CD8-positive, alpha-beta memory T cell (primary cell): Measurements from ENCODE around the gene SERGEF. TPM values are rescaled to one million over a fixed set of nuclear protein-coding genes. Genes with fewer than 3 reads are reported as not detected.

Experiments
- CTCF ChIA-PET: fragments of 350-600 bp; sonication (Branson Sonifier 250); formaldehyde crosslinking; loops from one replicate; lab custom pipeline; 2021; ENCODE audit warnings: antibody characterized with exemption; lab: Charles Lee
- POLR2A ChIA-PET: fragments of 350-600 bp; sonication (Branson Sonifier 250); formaldehyde crosslinking; loops from one replicate; lab custom pipeline; 2021; ENCODE audit warnings: antibody characterized with exemption; lab: Charles Lee
- DNase-seq, 5 donors: peaks; one replicate each; pipeline versions ENCODE4 v3.0.0 to v3.0.0-alpha.2; 2020 to 2022; ENCODE audit warnings: mixed read lengths in 1 of 5
- H3K27ac ChIP-seq: one replicate; pipeline ENCODE4 v1.7.0; 2013; ENCODE audit warnings: low read depth, mild to moderate bottlenecking, low read length, moderate library complexity
- H3K27me3 ChIP-seq: 2 replicates; pipeline ENCODE4 v1.7.0; 2013; ENCODE audit warnings: low read length, mild to moderate bottlenecking; ENCODE audit not compliant: insufficient read depth, poor library complexity, severe bottlenecking
- H3K36me3 ChIP-seq: 2 replicates; pipeline ENCODE4 v1.7.0; 2013; ENCODE audit warnings: mild to moderate bottlenecking, low read length, moderate library complexity; ENCODE audit not compliant: insufficient read depth
- H3K4me1 ChIP-seq: 2 replicates; pipeline ENCODE4 v1.7.0; 2013; ENCODE audit warnings: mild to moderate bottlenecking, low read length, moderate library complexity; ENCODE audit not compliant: insufficient read depth
- H3K4me3 ChIP-seq: 2 replicates; pipeline ENCODE4 v1.7.0; 2013; ENCODE audit warnings: mild to moderate bottlenecking, low read length
- H3K9me3 ChIP-seq: 2 replicates; pipeline ENCODE4 v1.7.0; 2013; ENCODE audit warnings: mild to moderate bottlenecking, low read length
- H3K27ac Mint-ChIP-seq, 8 donors: one replicate each; pipeline ENCODE4 v1.8.0; 2020 to 2021; ENCODE audit warnings: mixed read lengths in 8 of 8, mild to moderate bottlenecking in 6 of 8, inconsistent platforms in 3 of 8, moderate library complexity in 3 of 8
- H3K27me3 Mint-ChIP-seq, 2 donors: one replicate each; pipeline ENCODE4 v1.8.0; 2020 to 2021; ENCODE audit warnings: mixed read lengths in 2 of 2, mild to moderate bottlenecking in 1 of 2, moderate library complexity in 1 of 2
- H3K36me3 Mint-ChIP-seq, 3 donors: one replicate each; pipeline ENCODE4 v1.8.0; 2020 to 2021; ENCODE audit warnings: mixed read lengths in 3 of 3, inconsistent platforms in 1 of 3, mild to moderate bottlenecking in 1 of 3
- H3K4me1 Mint-ChIP-seq, 3 donors: one replicate each; pipeline ENCODE4 v1.8.0; 2020 to 2021; ENCODE audit warnings: mixed read lengths in 3 of 3, inconsistent platforms in 1 of 3, mild to moderate bottlenecking in 1 of 3
- H3K4me3 Mint-ChIP-seq, 7 donors: one replicate each; pipeline ENCODE4 v1.8.0; 2020 to 2021; ENCODE audit warnings: mixed read lengths in 7 of 7, mild to moderate bottlenecking in 6 of 7, moderate library complexity in 4 of 7, inconsistent platforms in 2 of 7
- H3K9me3 Mint-ChIP-seq, 5 donors: one replicate each; pipeline ENCODE4 v1.8.0; 2020 to 2022; ENCODE audit warnings: mixed read lengths in 5 of 5, mild to moderate bottlenecking in 3 of 5, moderate library complexity in 2 of 5, inconsistent platforms in 1 of 5
- polyA plus RNA-seq: library from polyadenylated mRNA; unstranded; fragments of 300-500 nt; fragmentation: Illumina TruSeq; gene quantifications from one replicate; pipeline ENCODE4 v1.2.3, GENCODE V29; 2021
- total RNA-seq, 2 experiments: library from RNA; stranded (reverse); gene quantifications; one replicate each; pipeline ENCODE4 v1.2.3, GENCODE V29; 2021

The SERGEF gene
- total and polyA plus RNA-seq, 3 experiments from 2014 or later: 30.0 to 69.3 (median 34.5) TPM

DNA sequence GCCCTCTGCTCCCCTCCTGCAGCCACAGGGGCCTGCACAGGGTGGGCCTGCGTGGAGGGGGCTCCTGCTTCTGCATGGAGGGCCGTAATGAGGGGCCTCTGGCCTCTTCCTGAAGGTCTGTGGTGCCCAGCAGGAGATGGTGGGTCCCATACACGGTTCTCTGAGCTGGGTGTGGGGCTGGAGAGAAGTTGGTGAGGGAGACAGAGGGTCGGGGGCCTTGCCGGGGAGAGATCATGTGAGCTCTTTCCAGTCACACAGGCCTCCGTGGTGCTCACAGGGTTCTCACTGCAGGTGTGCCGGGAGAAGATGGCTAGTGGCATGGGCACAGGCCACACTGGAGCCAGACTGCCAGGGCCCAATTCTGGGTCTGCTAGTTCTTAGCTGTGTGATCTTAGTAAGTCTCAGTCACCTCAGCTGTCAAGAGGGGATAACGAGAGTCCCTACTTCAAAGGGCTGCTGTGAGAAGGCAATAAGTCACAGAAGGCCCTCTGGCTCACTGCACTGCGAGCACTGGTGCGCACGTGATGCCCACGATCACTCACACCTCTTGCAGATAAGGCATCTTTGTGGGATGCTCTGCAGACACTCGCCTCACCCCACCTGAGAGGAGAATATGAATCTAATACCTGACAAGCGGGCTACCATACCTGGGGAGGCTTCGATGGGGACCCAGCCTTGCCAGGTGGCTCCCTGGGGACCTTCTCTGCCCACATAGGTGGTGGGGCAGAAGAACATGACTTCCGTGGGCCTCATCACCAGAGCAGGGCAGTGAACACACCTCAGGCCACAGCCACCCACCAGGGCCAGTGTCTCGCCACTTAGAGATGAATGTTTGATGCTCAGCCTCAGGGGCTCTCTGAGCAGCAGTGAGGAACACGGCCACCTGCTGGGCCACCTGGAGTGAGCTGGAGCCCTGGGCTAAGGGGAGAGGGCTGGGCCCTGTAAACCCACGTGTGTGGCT lies 263.8 kb downstream of the SERGEF start:
- Mint-ChIP-seq H3K27ac (no peak overlapping the region), H3K27me3 (peaks cover 18 to 33% of the 10 kb centered on the region in 2 donors), H3K4me1 (no peaks in the 10 kb centered on the region), H3K36me3 (no peaks in the 10 kb centered on the region), H3K9me3 (peaks cover 0 to 2% (median 0%) of the 10 kb centered on the region in 5 donors), H3K4me3 (no peak overlapping the region)
- POLR2A ChIA-PET: no interaction called here
- no peaks in the 10 kb centered on the region for H3K9me3 ChIP-seq
- H3K4me3 ChIP-seq: no peak overlapping the region
- H3K4me1 ChIP-seq: no peaks in the 10 kb centered on the region
- no peaks in the 10 kb centered on the region for H3K36me3 ChIP-seq
- CTCF ChIA-PET: interaction anchor here (0.7 kb wide), 1 partner anchor 16 kb away, joined by 3 read pairs; no protein-coding TSS in a partner anchor
- no peaks in the 10 kb centered on the region for H3K27me3 ChIP-seq
- H3K27ac ChIP-seq: no peak overlapping the region
- DNase-seq: peak in 1 of 5 donors; percentile 30

DNA sequence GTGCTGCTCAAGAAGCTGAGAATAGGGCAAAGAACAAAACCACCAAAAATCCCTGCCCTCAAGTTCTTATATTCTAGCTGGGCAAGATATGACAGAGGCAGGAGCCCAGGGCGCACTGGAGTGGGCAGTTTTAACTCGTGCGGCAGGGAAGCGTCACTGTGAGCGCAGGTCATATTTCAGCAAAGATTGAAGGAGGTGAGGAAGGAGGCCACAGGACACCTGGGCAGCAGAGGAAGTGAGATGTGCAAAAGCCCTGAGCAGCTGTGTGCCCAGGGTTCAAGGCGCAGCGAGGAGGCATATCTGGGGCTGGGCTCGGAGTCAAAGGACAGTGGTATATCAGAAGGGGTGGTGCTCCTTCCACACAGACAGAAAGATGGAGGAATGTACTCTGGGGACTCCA lies 264.8 kb downstream of the SERGEF start:
- Mint-ChIP-seq H3K4me1 (no peaks in the 10 kb centered on the region), H3K27ac (no peak overlapping the region), H3K4me3 (no peak overlapping the region), H3K27me3 (peaks cover 18 to 33% of the 10 kb centered on the region in 2 donors), H3K9me3 (peaks cover 0 to 2% (median 0%) of the 10 kb centered on the region in 5 donors), H3K36me3 (no peaks in the 10 kb centered on the region)
- Histone ChIP-seq H3K36me3 (no peaks in the 10 kb centered on the region), H3K4me3 (no peak overlapping the region), H3K27ac (no peak overlapping the region), H3K9me3 (no peaks in the 10 kb centered on the region), H3K27me3 (no peaks in the 10 kb centered on the region), H3K4me1 (no peaks in the 10 kb centered on the region)
- peak in 1 of 5 donors; percentile 8 for DNase-seq
- CTCF ChIA-PET: no interaction called here
- POLR2A ChIA-PET: no interaction called here

DNA sequence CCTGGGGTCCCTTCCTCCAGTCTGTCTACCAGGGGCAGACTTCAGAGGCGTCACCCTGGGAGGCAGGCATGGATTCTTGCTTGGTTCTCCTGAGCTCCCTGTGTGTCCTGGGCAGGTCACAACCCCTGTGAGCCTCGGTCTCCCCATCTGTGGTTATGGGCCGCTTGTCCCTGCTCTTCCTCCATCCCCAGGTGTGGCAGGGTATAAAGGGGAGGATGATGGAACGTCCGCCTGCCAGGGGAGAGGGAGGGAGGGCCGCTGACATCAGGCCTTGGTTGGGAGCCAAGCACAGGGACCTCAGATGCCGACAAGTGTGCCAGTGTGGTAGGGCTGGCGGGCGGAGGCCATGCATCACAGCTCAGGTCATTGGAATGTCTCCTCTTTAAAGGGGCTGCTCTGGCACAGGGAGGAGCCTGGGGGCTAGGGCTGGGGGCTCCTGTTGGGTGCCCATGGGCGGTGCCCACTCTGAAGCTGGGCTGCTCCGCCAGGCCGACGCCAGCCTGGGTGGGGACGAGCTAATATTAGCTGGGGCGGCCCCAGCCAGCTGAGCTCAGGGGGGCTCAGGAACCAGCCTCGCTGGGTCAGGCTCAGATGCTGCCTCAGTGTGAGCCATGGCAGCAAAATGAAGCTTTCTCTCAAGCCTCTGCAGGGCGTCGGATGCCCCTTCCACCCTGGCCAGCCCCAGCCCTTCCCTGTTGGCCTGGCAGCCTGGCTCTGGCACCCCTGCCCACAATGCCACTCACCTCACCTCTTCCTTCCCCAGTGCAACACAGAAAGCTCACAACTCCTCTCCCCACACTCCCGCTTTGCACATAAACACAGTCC lies 265.5 kb downstream of the SERGEF start:
- Histone ChIP-seq H3K27ac (no peak overlapping the region), H3K4me1 (no peaks in the 10 kb centered on the region), H3K4me3 (no peak overlapping the region), H3K9me3 (no peaks in the 10 kb centered on the region), H3K27me3 (no peaks in the 10 kb centered on the region), H3K36me3 (no peaks in the 10 kb centered on the region)
- DNase-seq: peak in 1 of 5 donors; percentile 23
- Mint-ChIP-seq H3K4me1 (no peaks in the 10 kb centered on the region), H3K27me3 (peaks cover 18 to 36% of the 10 kb centered on the region in 2 donors), H3K4me3 (no peak overlapping the region), H3K27ac (no peak overlapping the region), H3K36me3 (no peaks in the 10 kb centered on the region), H3K9me3 (peaks cover 0 to 2% (median 0%) of the 10 kb centered on the region in 5 donors)
- ChIA-PET CTCF (interaction anchor here (2.5 kb wide), 1 partner anchor 16 kb away, joined by 8 read pairs; no protein-coding TSS in a partner anchor), POLR2A (no interaction called here)

DNA sequence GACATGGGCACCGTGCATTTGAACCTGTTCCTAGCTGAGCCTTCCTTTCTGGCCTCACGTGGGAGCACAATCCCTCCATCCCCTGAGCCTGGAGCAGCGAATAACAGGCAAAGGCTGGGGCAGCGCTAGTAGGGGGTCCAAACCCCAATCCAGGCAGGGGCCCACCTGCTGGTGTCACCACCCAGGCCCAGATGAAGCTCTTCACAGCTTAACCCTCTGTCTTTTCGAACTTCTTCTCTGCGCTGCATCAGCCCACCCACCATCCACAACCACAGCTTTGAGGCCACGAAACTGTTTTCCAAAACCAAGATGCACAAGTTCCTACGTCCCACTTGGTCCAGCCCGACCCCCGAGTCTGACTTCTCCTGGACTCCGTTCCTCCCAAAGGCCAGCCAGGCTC lies 266.8 kb downstream of the SERGEF start:
- H3K36me3 Mint-ChIP-seq: no peaks in the 10 kb centered on the region

DNA sequence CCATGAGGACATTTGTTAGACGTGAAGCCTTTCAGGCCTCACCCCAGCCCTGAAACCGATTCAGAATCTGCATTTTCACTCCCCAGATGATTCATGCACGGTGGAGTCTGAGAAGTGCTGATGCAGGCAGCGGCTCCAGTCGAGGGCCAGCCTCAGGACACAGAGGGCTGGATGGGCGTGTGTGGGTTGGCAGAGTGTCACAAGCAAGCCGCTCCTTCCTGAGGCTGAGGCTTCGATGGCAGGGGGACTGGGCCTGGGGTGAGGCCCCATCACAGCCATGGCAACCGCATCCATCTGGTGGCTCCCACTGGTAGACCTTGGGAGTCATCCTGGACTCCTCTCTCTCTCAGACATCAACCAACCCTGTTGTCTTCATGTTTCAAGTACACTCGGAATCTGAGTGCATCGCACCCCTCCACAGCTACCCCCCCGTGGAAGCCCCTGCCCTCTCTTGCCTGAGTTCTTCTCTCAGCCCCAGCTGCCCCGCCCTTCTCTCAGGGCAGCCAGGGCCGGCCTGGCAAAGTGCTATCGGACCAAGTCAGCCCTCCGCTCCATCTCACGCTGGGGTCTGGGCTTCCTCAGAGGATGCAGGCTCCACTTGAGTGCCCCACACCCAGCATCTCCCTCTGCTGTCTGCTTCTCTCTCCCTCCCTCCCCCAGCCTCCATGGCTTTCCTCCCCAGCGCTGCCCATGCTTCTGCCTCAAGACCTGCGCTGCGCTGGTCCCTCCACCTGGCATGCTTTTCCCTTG lies 267.6 kb downstream of the SERGEF start:
- Histone ChIP-seq H3K36me3 (no peaks in the 10 kb centered on the region), H3K9me3 (no peaks in the 10 kb centered on the region), H3K27me3 (no peaks in the 10 kb centered on the region), H3K4me1 (no peaks in the 10 kb centered on the region), H3K27ac (no peak overlapping the region), H3K4me3 (no peak overlapping the region)
- ChIA-PET POLR2A (no interaction called here), CTCF (interaction anchor here (2.5 kb wide), 1 partner anchor 14 kb away, joined by 8 read pairs; no protein-coding TSS in a partner anchor)
- peaks cover 0 to 2% (median 0%) of the 10 kb centered on the region in 5 donors for H3K9me3 Mint-ChIP-seq
- peaks cover 14 to 31% of the 10 kb centered on the region in 2 donors for H3K27me3 Mint-ChIP-seq
- no peaks in the 10 kb centered on the region for H3K36me3 Mint-ChIP-seq
- H3K4me3 Mint-ChIP-seq: no peak overlapping the region
- H3K4me1 Mint-ChIP-seq: no peaks in the 10 kb centered on the region
- DNase-seq: peak in 1 of 5 donors; percentile 28
- H3K27ac Mint-ChIP-seq: no peak overlapping the region

More for the DNA sequence above, 266.8 kb downstream of the SERGEF start:
- Mint-ChIP-seq H3K9me3 (peaks cover 0 to 2% (median 0%) of the 10 kb centered on the region in 5 donors), H3K27ac (no peak overlapping the region), H3K4me3 (no peak overlapping the region), H3K27me3 (peaks cover 17 to 35% of the 10 kb centered on the region in 2 donors), H3K4me1 (no peaks in the 10 kb centered on the region)
- ChIA-PET POLR2A (no interaction called here), CTCF (interaction anchor here (2.5 kb wide), 1 partner anchor 15 kb away, joined by 8 read pairs; no protein-coding TSS in a partner anchor)
- no peak overlapping the region for H3K4me3 ChIP-seq
- H3K36me3 ChIP-seq: no peaks in the 10 kb centered on the region
- H3K9me3 ChIP-seq: no peaks in the 10 kb centered on the region
- no peak overlapping the region for H3K27ac ChIP-seq
- H3K27me3 ChIP-seq: no peaks in the 10 kb centered on the region
- peak in 1 of 5 donors; percentile 14 for DNase-seq
- no peaks in the 10 kb centered on the region for H3K4me1 ChIP-seq

DNA sequence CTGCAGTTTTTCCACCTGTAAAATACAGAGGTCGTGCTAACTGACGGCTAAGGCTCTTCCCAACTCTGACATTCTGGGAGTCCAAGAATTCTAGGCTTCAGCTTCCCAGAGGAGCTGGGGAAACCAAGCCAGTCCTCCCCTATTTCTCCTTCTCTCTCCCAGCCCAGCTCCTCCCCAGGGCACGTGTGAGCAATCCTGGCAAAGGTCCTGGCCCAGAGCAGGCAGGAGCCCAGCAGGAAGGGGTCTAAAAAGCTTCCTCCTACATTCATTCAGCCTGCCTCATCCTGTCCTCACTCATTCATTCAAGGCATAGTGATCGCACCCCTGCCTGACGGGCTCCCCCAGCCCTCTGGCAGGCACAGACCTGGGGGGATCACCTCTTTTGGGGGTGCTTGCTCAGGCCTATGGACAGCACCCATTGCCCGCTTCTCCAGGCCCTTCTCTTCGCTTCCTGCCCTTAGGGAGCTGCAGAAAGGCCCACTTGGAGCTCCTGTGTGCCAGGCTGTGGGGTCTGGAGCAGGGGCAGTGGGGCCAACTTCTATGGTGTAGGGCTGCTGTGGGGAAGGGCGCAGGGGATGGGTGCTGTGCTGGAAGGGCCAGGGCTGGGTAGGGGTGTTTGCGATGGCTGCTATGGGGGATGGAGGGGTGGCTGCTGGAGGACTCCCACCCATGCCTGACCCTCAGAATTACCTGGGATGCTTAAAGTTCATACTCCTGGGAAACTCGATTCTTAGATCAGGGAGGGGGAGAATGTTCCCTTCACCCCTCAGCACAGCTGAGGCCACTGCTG lies 268.5 kb downstream of the SERGEF start:
- peak in 1 of 5 donors; percentile 41 for DNase-seq
- no peak overlapping the region for H3K27ac ChIP-seq
- Mint-ChIP-seq H3K27me3 (peaks cover 16 to 31% of the 10 kb centered on the region in 2 donors), H3K27ac (no peak overlapping the region), H3K36me3 (no peaks in the 10 kb centered on the region), H3K4me3 (no peak overlapping the region), H3K9me3 (peaks cover 0 to 2% (median 0%) of the 10 kb centered on the region in 5 donors), H3K4me1 (no peaks in the 10 kb centered on the region)
- no peak overlapping the region for H3K4me3 ChIP-seq
- H3K27me3 ChIP-seq: no peaks in the 10 kb centered on the region
- CTCF ChIA-PET: no interaction called here
- no peaks in the 10 kb centered on the region for H3K9me3 ChIP-seq
- POLR2A ChIA-PET: no interaction called here
- H3K4me1 ChIP-seq: no peaks in the 10 kb centered on the region
- no peaks in the 10 kb centered on the region for H3K36me3 ChIP-seq

DNA sequence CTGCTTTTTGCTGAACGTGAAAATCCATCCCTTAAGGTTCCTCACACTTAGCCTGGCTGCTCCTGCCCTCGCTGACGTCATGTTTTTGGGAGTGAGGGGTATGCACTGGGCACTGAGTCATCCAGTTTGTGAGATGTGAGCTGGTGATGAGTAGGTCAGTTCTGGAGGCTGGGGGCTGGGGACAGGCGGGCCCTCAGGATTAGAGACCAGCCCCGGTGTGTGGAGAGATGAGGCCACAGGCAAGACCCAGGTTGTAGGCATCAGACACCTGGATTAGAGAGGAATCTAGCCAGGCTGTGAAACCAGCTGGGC lies 269.1 kb downstream of the SERGEF start:
- ChIA-PET CTCF (no interaction called here), POLR2A (no interaction called here)
- H3K4me1 ChIP-seq: no peaks in the 10 kb centered on the region
- Mint-ChIP-seq H3K27ac (no peak overlapping the region), H3K9me3 (peaks cover 0 to 2% (median 0%) of the 10 kb centered on the region in 5 donors), H3K4me3 (no peak overlapping the region), H3K36me3 (no peaks in the 10 kb centered on the region), H3K4me1 (no peaks in the 10 kb centered on the region), H3K27me3 (peaks cover 14 to 31% of the 10 kb centered on the region in 2 donors)
- H3K9me3 ChIP-seq: no peaks in the 10 kb centered on the region
- H3K27ac ChIP-seq: no peak overlapping the region
- DNase-seq: no peak
- no peak overlapping the region for H3K4me3 ChIP-seq
- H3K36me3 ChIP-seq: no peaks in the 10 kb centered on the region
- H3K27me3 ChIP-seq: no peaks in the 10 kb centered on the region
